ENCODE results near the gene RNF208. TPM values are rescaled to one million over a fixed set of nuclear protein-coding genes. Genes with fewer than 3 reads are reported as not detected.
A peak's percentile ranks its signal among the peaks of the same experiment; 100 is the strongest.

The RNF208 gene
- total RNA-seq, 3 donors from 2014 or later (not counting 1 experiment from before 2014, with no cell fraction given): 0.82 to 1.6 (median 0.93) TPM

- Histone ChIP-seq H3K27me3 (ENCODE audit: control insufficient read depth, insufficient read depth, low read length) (no peaks in the 10 kb centered on the region), H3K4me1 (ENCODE audit: control insufficient read depth, insufficient read depth, low read length) (peaks cover 45% of the 10 kb centered on the region), H3K27ac (ENCODE audit: low read length) (peak overlapping the region; percentile 82), H3K36me3 (ENCODE audit: control insufficient read depth, insufficient read depth, low read length) (no peaks in the 10 kb centered on the region), H3K4me3 (ENCODE audit: low read length) (peak overlapping the region; percentile 75), H3K9me3 (ENCODE audit: control insufficient read depth, insufficient read depth, low read length) (no peaks in the 10 kb centered on the region)
- Mint-ChIP-seq H3K36me3 (no peaks in the 10 kb centered on the region), H3K4me3 (peak overlapping the region; percentile 83), H3K27me3 (ENCODE audit: low read depth in 2 of 2) (no peaks in the 10 kb centered on the region), H3K9me3 (no peaks in the 10 kb centered on the region), H3K4me1 (peaks cover 24 to 40% of the 10 kb centered on the region in 2 donors), H3K27ac (peak overlapping the region; percentile 83 to 86)
- intact Hi-C loops (cut with micrococcal nuclease): loop anchor here (5.0 kb wide), 1 partner anchor 41 kb away; the partner anchor contains the start of gene TUBB4B
- WGBS (ENCODE audit: insufficient coverage): 33% methylated on average over 23 of the region's 23 CpGs
- DNase-seq (no peak), ATAC-seq (no peak)
- no peak for TF ChIP-seq CTCF (IDR thresholded peaks at IDR 0.05)
Observed at GRCh38 chr9:137201205-137201868, 20.7 kb downstream of the RNF208 start.

- intact Hi-C loops (cut with micrococcal nuclease): loop anchor here (1.0 to 5.0 kb wide), 2 partner anchors 11 to 42 kb away; partner anchors contain the start of gene TUBB4B
- Histone ChIP-seq H3K27me3 (ENCODE audit: control insufficient read depth, insufficient read depth, low read length) (no peaks in the 10 kb centered on the region), H3K4me3 (ENCODE audit: low read length) (peak within 1 kb of the TSS; percentile 75), H3K4me1 (ENCODE audit: control insufficient read depth, insufficient read depth, low read length) (peaks cover 39% of the 10 kb centered on the region), H3K36me3 (ENCODE audit: control insufficient read depth, insufficient read depth, low read length) (no peaks in the 10 kb centered on the region), H3K9me3 (ENCODE audit: control insufficient read depth, insufficient read depth, low read length) (no peaks in the 10 kb centered on the region), H3K27ac (ENCODE audit: low read length) (peak within 1 kb of the TSS; percentile 82)
- peak; percentile 92 to 99 (median 94) for ATAC-seq
- Mint-ChIP-seq H3K4me3 (peak within 1 kb of the TSS; percentile 90), H3K36me3 (no peaks in the 10 kb centered on the region), H3K27ac (peak within 1 kb of the TSS; percentile 83 to 86), H3K9me3 (no peaks in the 10 kb centered on the region), H3K27me3 (ENCODE audit: low read depth in 2 of 2) (no peaks in the 10 kb centered on the region), H3K4me1 (peaks cover 16 to 32% of the 10 kb centered on the region in 2 donors)
- TF ChIP-seq CTCF (IDR thresholded peaks at IDR 0.05): no peak
- WGBS (ENCODE audit: insufficient coverage): under 1% methylated on average over 118 of the region's 118 CpGs
- peak; percentile 98 for DNase-seq
Observed at GRCh38 chr9:137200311-137201204, 21.5 kb downstream of the RNF208 start, which contains the start of gene TPRN. Gene TPRN (minus strand): TSS chr9:137200741. CDS start chr9:137200711, 30 bp downstream.

GRCh38 chr9:137199411-137200121 lies 22.5 kb downstream of the RNF208 start:
- H3K27ac ChIP-seq (ENCODE audit: low read length): no peak overlapping the region
- Mint-ChIP-seq H3K27ac (peak overlapping the region in 1 of 2 donors; percentile 29), H3K36me3 (no peaks in the 10 kb centered on the region), H3K27me3 (ENCODE audit: low read depth in 2 of 2) (no peaks in the 10 kb centered on the region), H3K9me3 (no peaks in the 10 kb centered on the region), H3K4me1 (peaks cover 9 to 30% of the 10 kb centered on the region in 2 donors), H3K4me3 (peak overlapping the region; percentile 90)
- no peak for TF ChIP-seq CTCF (IDR thresholded peaks at IDR 0.05)
- 34% methylated on average over 51 of the region's 51 CpGs for WGBS (ENCODE audit: insufficient coverage)
- no peaks in the 10 kb centered on the region for H3K27me3 ChIP-seq (ENCODE audit: control insufficient read depth, insufficient read depth, low read length)
- no peaks in the 10 kb centered on the region for H3K36me3 ChIP-seq (ENCODE audit: control insufficient read depth, insufficient read depth, low read length)
- no peak overlapping the region for H3K4me3 ChIP-seq (ENCODE audit: low read length)
- H3K4me1 ChIP-seq (ENCODE audit: control insufficient read depth, insufficient read depth, low read length): peaks cover 32% of the 10 kb centered on the region
- H3K9me3 ChIP-seq (ENCODE audit: control insufficient read depth, insufficient read depth, low read length): no peaks in the 10 kb centered on the region
- no peak for ATAC-seq
- intact Hi-C loops (cut with micrococcal nuclease): loop anchor here (1.0 to 5.0 kb wide), 2 partner anchors 10 to 43 kb away; partner anchors contain the start of gene TUBB4B
- DNase-seq: no peak
